Measurements from ENCODE around the gene ABCC2. TPM values are rescaled to one million over a fixed set of nuclear protein-coding genes. Genes with fewer than 3 reads are reported as not detected.
A peak's percentile ranks its signal among the peaks of the same experiment; 100 is the strongest.

The ABCC2 gene
- total RNA-seq, 1 experiment from 2014 or later: 1.3 TPM

- H3K4me1 ChIP-seq (ENCODE audit: insufficient read depth, low read length, poor library complexity, severe bottlenecking): peaks cover 7% of the 10 kb centered on the region
- POLR2A ChIA-PET (ENCODE audit: low non-redundant PET): no interaction called here
- H3K9me3 ChIP-seq (ENCODE audit: low read depth, low read length, poor library complexity, severe bottlenecking): no peaks in the 10 kb centered on the region
- no TSS peak for BruUV-seq (replicated peaks)
- DNase-seq (ENCODE audit: low spot score): peak; percentile 52
- H3K4me3 ChIP-seq (ENCODE audit: low read depth, low read length, poor library complexity, severe bottlenecking): no peak overlapping the region
- H3K36me3 ChIP-seq (ENCODE audit: insufficient read depth, low read length, poor library complexity, severe bottlenecking): no peaks in the 10 kb centered on the region
- H3K27ac ChIP-seq (ENCODE audit: low read depth, low read length, poor library complexity, severe bottlenecking): peak overlapping the region; percentile 59
- intact Hi-C loops (cut with micrococcal nuclease; ENCODE audit: unreplicated experiment): no loop called here
- TF ChIP-seq CTCF (conservative IDR thresholded peaks at IDR 0.05; ENCODE audit: low read depth, low read length) (no peak), EZH2 (IDR thresholded peaks at IDR 0.05; ENCODE audit: borderline replicate concordance, low read depth, low read length, poor library complexity, severe bottlenecking) (no peak)
- CTCF ChIA-PET: no interaction called here
- H3K27me3 ChIP-seq (replicated peaks; ENCODE audit: insufficient read depth, low read depth, low read length, poor library complexity): no peaks in the 10 kb centered on the region
Measured at GRCh38 chr10:99784016-99784726, 1.7 kb downstream of the ABCC2 start.

- intact Hi-C loops (cut with micrococcal nuclease; ENCODE audit: unreplicated experiment): no loop called here
- BruUV-seq (replicated peaks): no TSS peak
Measured at GRCh38 chr10:99784727-99785441, 2.4 kb downstream of the ABCC2 start.

GRCh38 chr10:99785646-99786045 lies 3.2 kb downstream of the ABCC2 start:
- no peak for TF ChIP-seq EZH2 (IDR thresholded peaks at IDR 0.05; ENCODE audit: borderline replicate concordance, low read depth, low read length, poor library complexity, severe bottlenecking)
- TF ChIP-seq CTCF (conservative IDR thresholded peaks at IDR 0.05; ENCODE audit: low read depth, low read length): no peak
- no peaks in the 10 kb centered on the region for H3K27me3 ChIP-seq (replicated peaks; ENCODE audit: insufficient read depth, low read depth, low read length, poor library complexity)
- H3K36me3 ChIP-seq (ENCODE audit: insufficient read depth, low read length, poor library complexity, severe bottlenecking): no peaks in the 10 kb centered on the region
- H3K4me3 ChIP-seq (ENCODE audit: low read depth, low read length, poor library complexity, severe bottlenecking): no peak overlapping the region
- ChIA-PET POLR2A (ENCODE audit: low non-redundant PET) (no interaction called here), CTCF (no interaction called here)
- H3K27ac ChIP-seq (ENCODE audit: low read depth, low read length, poor library complexity, severe bottlenecking): no peak overlapping the region
- intact Hi-C loops (cut with micrococcal nuclease; ENCODE audit: unreplicated experiment): no loop called here
- H3K9me3 ChIP-seq (ENCODE audit: low read depth, low read length, poor library complexity, severe bottlenecking): no peaks in the 10 kb centered on the region
- BruUV-seq (replicated peaks): no TSS peak
- H3K4me1 ChIP-seq (ENCODE audit: insufficient read depth, low read length, poor library complexity, severe bottlenecking): no peaks in the 10 kb centered on the region
- no peak for DNase-seq (ENCODE audit: low spot score)

More at GRCh38 chr10:99784727-99785441, 2.4 kb downstream of the ABCC2 start:
- Histone ChIP-seq H3K27me3 (replicated peaks; ENCODE audit: insufficient read depth, low read depth, low read length, poor library complexity) (no peaks in the 10 kb centered on the region), H3K4me3 (ENCODE audit: low read depth, low read length, poor library complexity, severe bottlenecking) (no peak overlapping the region), H3K4me1 (ENCODE audit: insufficient read depth, low read length, poor library complexity, severe bottlenecking) (no peaks in the 10 kb centered on the region), H3K9me3 (ENCODE audit: low read depth, low read length, poor library complexity, severe bottlenecking) (no peaks in the 10 kb centered on the region), H3K27ac (ENCODE audit: low read depth, low read length, poor library complexity, severe bottlenecking) (no peak overlapping the region), H3K36me3 (ENCODE audit: insufficient read depth, low read length, poor library complexity, severe bottlenecking) (no peaks in the 10 kb centered on the region)
- no peak for DNase-seq (ENCODE audit: low spot score)
- TF ChIP-seq EZH2 (IDR thresholded peaks at IDR 0.05; ENCODE audit: borderline replicate concordance, low read depth, low read length, poor library complexity, severe bottlenecking) (no peak), CTCF (conservative IDR thresholded peaks at IDR 0.05; ENCODE audit: low read depth, low read length) (no peak)
- ChIA-PET POLR2A (ENCODE audit: low non-redundant PET) (no interaction called here), CTCF (no interaction called here)

All from A673 (cell line).